Subcutaneous adipose tissue (tissue), 4 donors: ENCODE results near the gene GALNT9. TPM values are rescaled to one million over a fixed set of nuclear protein-coding genes. Genes with fewer than 3 reads are reported as not detected.

Experiments used
- CTCF ChIP-seq: fragments of 450-650 bp; IDR thresholded peaks from one replicate; pipeline ENCODE4 v1.5.1; 2016; ENCODE audit warnings: low read depth, mild to moderate bottlenecking, control low read depth, antibody characterized with exemption, moderate library complexity
- total RNA-seq, 4 donors: library from RNA; depleted of rRNA; stranded (reverse); fragments of >200 nt; gene quantifications; one replicate each; pipeline ENCODE4 v1.1.0, GENCODE V29; 2016

The GALNT9 gene
- total RNA-seq, 4 donors from 2014 or later = not detected

DNA sequence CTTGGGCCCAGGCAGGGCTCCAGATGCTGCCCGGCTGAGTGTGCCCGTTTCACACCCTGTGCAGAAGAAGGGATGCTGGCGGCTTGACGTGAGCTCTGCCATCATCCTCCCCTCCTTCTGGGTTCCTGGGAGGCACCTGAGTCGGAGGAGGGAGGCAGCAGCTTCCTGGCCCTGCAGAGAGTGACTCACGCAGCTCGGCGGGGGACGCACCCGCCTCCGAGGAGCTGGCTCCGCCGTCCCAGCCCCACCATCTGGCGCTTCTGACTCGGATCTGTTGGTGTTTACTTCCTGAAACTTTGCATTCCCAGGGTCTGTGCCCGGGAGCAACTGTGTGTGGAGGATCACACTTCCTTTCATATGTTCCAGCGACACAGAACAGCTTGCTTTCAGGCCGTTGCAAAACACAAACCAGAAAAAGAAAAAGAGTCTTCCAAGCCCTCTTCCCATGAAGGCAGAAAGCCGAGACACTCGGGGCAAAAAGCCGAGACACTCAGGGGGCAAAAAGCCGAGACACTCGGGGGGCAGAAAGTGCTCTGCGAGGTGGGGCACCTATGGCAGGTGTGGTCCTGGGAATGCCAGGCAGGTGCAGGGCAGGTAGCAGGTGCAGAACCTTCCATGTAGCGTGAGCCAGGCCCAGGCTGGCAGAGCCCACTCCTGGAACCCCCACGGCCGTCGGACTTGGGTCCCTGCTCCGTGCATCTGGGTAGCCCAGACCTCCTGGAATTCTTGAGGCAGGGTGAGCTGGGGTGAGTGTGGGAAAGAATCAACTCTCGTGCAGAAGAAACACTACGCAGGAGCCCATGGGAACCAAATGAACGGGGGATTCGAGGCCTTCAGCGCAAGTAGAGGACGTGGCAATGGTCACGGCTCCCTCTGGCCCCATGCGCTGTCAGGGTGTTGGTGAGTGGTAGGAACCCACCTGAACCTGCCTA is 27.6 kb upstream of the GALNT9 start:
- TF ChIP-seq CTCF = no peak

DNA sequence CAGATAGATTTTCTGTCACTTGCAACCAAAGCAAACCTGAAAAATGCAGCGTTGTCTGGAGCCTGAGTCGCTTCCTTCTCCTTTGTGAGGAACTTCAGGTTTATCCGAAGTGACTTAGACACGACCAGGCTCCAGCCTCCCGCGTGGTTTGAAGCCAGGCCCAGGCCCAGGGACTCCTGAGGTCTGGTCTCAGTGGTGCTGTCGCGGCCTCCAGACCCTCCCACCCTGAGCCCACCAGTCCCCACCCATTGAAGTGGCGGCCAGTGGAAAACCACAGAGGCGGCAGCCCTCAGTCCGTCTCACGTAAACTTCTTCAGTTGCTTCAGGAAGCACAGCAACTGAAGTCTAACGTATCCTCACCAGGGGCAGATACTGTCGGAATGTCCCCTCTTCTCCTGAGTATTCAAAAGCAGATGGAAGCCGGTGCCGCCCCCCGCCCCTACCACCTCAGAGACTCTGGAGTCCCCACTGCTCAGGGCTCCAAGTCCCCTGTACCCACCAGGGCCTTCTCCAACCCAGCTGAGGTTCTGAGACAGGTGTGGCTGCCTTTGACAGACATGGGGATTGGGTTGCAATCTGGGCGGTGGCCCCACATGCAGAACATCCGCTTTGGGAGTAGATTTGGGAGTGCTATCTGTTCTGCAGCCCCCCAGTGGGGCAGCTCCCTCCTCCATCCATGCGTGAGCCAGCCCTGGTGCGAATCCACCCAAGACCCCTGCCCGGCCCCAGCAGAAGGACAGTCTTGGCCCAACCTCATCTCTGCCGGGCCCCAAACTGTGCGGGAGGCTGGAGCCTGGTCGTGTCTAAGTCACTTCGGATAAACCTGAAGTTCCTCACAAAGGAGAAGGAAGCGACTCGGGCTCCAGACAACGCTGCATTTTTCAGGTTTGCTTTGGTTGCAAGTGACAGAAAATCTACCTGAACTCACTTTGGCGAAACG is 26.6 kb upstream of the GALNT9 start:
- no peak for TF ChIP-seq CTCF

- no peak for TF ChIP-seq CTCF
These were observed 25.7 kb upstream of the GALNT9 start for GRCh38 chr12:132354982-132355680.

DNA sequence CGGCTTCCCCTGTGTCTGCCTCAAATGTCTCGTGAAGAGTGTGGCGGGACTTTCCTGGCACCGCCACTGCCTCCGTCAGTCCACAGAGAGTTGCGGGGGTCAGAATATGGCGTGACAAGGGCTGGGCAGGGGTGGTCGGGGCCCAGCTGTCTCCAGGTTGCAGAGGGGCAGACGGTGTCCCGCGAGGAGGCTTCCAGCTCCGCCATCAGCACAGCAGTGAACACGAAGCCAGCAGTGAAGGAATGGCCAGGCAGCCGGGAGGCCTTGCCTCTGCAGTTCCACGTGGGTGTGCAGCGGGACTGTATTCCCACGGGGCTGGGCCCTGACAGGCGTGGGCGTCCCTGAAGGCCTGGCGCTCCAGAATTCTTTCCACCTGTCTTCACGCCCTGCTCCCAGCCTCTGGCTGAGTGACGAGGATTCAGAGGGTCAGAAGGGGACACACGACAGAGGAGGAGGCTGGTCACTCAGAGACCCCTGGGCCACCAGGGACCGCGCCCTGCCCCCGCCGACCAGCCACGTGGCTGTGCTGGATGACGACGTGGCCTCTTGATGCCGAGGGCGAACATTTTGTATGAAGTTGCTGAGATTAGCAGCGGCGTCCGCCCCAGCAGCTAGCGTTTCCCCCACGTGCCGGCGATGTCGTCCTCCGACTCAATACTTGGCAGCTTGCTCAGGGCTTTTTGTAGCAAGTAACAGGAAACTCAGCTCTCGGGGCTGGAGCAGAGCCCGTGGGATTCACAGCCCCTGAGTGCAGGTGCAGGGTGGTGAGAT is 25.0 kb upstream of the GALNT9 start:
- TF ChIP-seq CTCF = no peak

GRCh38 chr12:132353811-132354210 is 24.4 kb upstream of the GALNT9 start:
- no peak for TF ChIP-seq CTCF

- no peak for TF ChIP-seq CTCF
These were observed 23.8 kb upstream of the GALNT9 start for GRCh38 chr12:132352896-132353800.
